Liver (tissue), 9 donors: ENCODE measurements around the gene PFN1. TPM values are rescaled to one million over a fixed set of nuclear protein-coding genes. Genes with fewer than 3 reads are reported as not detected.
A peak's percentile ranks its signal among the peaks of the same experiment; 100 is the strongest.

Source experiments
- DNase-seq: peaks from one replicate; pipeline ENCODE4 v3.0.0-alpha.2; 2017; ENCODE audit warnings: low spot score
- H3K27ac ChIP-seq, 2 donors: one replicate each; pipeline ENCODE4 v1.7.0; 2013; ENCODE audit warnings: inconsistent platforms in 2 of 2, low read length in 2 of 2, control low read depth in 1 of 2, low read depth in 1 of 2, mild to moderate bottlenecking in 1 of 2
- H3K27me3 ChIP-seq, 4 donors: one replicate each; pipeline versions ENCODE4 v1.6.1 to v1.7.0; 2013; ENCODE audit warnings: low read length in 3 of 4, inconsistent platforms in 1 of 4, mild to moderate bottlenecking in 1 of 4, moderate library complexity in 1 of 4; ENCODE audit not compliant: control insufficient read depth in 4 of 4, insufficient read depth in 4 of 4
- H3K36me3 ChIP-seq, 4 donors: one replicate each; pipeline versions ENCODE4 v1.6.1 to v1.7.0; 2013; ENCODE audit warnings: low read length in 3 of 4, mild to moderate bottlenecking in 3 of 4, low read depth in 1 of 4, moderate library complexity in 1 of 4; ENCODE audit not compliant: control insufficient read depth in 4 of 4, insufficient read depth in 3 of 4
- H3K4me1 ChIP-seq, 4 donors: one replicate each; pipeline versions ENCODE4 v1.6.1 to v1.7.0; 2013; ENCODE audit warnings: low read length in 3 of 4, mild to moderate bottlenecking in 3 of 4, moderate library complexity in 1 of 4; ENCODE audit not compliant: control insufficient read depth in 4 of 4, insufficient read depth in 4 of 4
- H3K4me3 ChIP-seq, 3 donors: one replicate each; pipeline versions ENCODE4 v1.6.1 to v1.7.0; 2013; ENCODE audit warnings: low read length in 3 of 3, control low read depth in 1 of 3, low read depth in 1 of 3, mild to moderate bottlenecking in 1 of 3
- H3K9ac ChIP-seq, 2 donors: one replicate each; pipeline ENCODE4 v1.7.0; 2013; ENCODE audit warnings: low read length in 2 of 2, mild to moderate bottlenecking in 2 of 2, moderate library complexity in 2 of 2, control low read depth in 1 of 2, low read depth in 1 of 2
- H3K9me3 ChIP-seq, 4 donors: one replicate each; pipeline versions ENCODE4 v1.6.1 to v1.7.0; 2013; ENCODE audit warnings: low read length in 3 of 4; ENCODE audit not compliant: control insufficient read depth in 4 of 4
- HNF4G ChIP-seq: IDR thresholded peaks from 2 replicates; pipeline ENCODE4 v1.6.1; 2016; ENCODE audit warnings: antibody characterized with exemption
- RAD21 ChIP-seq, 2 donors: IDR thresholded peaks; 2 replicates each; pipeline ENCODE4 v1.6.1; 2016; ENCODE audit warnings: antibody characterized with exemption in 2 of 2, mild to moderate bottlenecking in 2 of 2
- SP1 ChIP-seq: IDR thresholded peaks from 2 replicates; pipeline ENCODE4 v1.6.1; 2018; ENCODE audit warnings: antibody characterized with exemption, mild to moderate bottlenecking
- TAF1 ChIP-seq: conservative IDR thresholded peaks from 2 replicates; pipeline ENCODE4 v1.6.1; 2016; ENCODE audit warnings: antibody characterized with exemption, mild to moderate bottlenecking
- WGBS: extraction: QIAGEN DNeasy Blood & Tissue Kit; methylation state at CpG from one replicate; pipeline ENCODE4 v1.1.7; 2013; 5-methylcytosine and 5-hydroxymethylcytosine counted together
- polyA plus RNA-seq, 2 donors: library from polyadenylated mRNA; stranded (reverse) in 1 of 2; unstranded in 1 of 2; fragments of 200-250 nt in 1 of 2; fragments of >200 nt in 1 of 2; fragmentation: Nextera tagmentation in 1 of 2; extraction: Ambion mirVana in 1 of 2; gene quantifications; one replicate each; pipeline versions ENCODE4 v1.2.1 to v1.2.3, GENCODE V29; 2013 to 2015
- total RNA-seq, 2 donors: library from RNA; depleted of rRNA; stranded (reverse); fragments of >200 nt; gene quantifications; one replicate each; pipeline ENCODE4 v1.2.3, GENCODE V29; 2014
- TF ChIP-seq, protein P1 (sequence below): IDR thresholded peaks from 2 replicates; pipeline ENCODE4 v1.6.1; 2016; ENCODE audit warnings: antibody characterized with exemption, mild to moderate bottlenecking
- TF ChIP-seq, protein P2 (sequence below): IDR thresholded peaks from 2 replicates; pipeline ENCODE4 v1.6.1; 2016; ENCODE audit warnings: antibody characterized with exemption
- TF ChIP-seq, protein P3 (sequence below): fragments of 150-350 bp; IDR thresholded peaks from 2 replicates; pipeline ENCODE4 v1.5.1; 2017; ENCODE audit warnings: improper control_type of control experiment, low read depth, low read length; ENCODE audit not compliant: missing input control
- TF ChIP-seq, protein P4 (sequence below): IDR thresholded peaks from 2 replicates; pipeline ENCODE4 v1.6.1; 2016; ENCODE audit warnings: antibody characterized with exemption
- donor health status: healthy.
- donor health status: healthy.
- donor health status: healthy.
- donor health status: healthy.
- donor health status: healthy.

The PFN1 gene
- total and polyA plus RNA-seq, 4 donors: 150 to 672 (median 580) TPM

DNA sequence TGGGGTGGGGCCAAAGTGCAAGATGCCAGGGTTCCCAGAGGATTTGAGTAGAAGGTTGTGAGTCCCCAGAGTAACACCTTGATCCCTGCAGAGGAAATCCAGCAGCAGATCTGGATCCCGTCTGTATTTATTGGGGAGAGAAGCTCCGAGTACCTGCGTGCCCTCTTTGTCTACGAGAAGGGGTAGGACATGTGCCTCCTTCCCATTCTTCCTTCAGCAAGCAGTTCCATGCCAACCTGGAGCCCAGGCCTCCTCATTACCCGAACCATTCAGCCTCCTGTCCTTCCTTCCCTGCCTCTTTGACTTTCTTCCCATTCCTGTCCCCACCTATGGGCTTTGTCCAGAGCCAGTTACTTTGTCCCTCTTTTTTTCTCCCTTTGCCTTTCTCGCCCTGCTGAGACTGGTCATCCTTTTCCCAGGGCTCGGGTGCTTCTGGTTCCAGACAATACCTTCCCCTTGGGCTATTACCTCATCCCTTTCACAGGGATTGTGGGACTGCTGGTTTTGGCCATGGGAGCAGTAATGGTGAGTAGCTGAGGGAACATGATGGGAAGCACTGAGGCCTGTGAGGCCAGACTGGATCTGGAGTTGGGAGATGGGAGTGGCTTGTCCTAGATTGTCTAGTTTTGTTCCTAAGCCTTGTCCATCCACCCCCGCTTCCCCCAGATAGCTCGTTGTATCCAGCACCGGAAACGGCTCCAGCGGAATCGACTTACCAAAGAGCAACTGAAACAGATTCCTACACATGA lies 5.4 kb downstream of the PFN1 start:
- no peak overlapping the region for H3K4me3 ChIP-seq
- no peaks in the 10 kb centered on the region for H3K9me3 ChIP-seq
- H3K27ac ChIP-seq: no peak overlapping the region
- H3K9ac ChIP-seq: no peak overlapping the region
- 82% methylated on average over 13 of the region's 13 CpGs for WGBS
- peaks cover 6 to 28% (median 12%) of the 10 kb centered on the region in 4 donors for H3K36me3 ChIP-seq
- peaks cover 12 to 68% (median 52%) of the 10 kb centered on the region in 4 donors for H3K4me1 ChIP-seq
- no peak for DNase-seq
- H3K27me3 ChIP-seq: no peaks in the 10 kb centered on the region
- no peak for TF ChIP-seq RAD21 (IDR thresholded peaks at IDR 0.05)
- TF ChIP-seq, protein P1, sequence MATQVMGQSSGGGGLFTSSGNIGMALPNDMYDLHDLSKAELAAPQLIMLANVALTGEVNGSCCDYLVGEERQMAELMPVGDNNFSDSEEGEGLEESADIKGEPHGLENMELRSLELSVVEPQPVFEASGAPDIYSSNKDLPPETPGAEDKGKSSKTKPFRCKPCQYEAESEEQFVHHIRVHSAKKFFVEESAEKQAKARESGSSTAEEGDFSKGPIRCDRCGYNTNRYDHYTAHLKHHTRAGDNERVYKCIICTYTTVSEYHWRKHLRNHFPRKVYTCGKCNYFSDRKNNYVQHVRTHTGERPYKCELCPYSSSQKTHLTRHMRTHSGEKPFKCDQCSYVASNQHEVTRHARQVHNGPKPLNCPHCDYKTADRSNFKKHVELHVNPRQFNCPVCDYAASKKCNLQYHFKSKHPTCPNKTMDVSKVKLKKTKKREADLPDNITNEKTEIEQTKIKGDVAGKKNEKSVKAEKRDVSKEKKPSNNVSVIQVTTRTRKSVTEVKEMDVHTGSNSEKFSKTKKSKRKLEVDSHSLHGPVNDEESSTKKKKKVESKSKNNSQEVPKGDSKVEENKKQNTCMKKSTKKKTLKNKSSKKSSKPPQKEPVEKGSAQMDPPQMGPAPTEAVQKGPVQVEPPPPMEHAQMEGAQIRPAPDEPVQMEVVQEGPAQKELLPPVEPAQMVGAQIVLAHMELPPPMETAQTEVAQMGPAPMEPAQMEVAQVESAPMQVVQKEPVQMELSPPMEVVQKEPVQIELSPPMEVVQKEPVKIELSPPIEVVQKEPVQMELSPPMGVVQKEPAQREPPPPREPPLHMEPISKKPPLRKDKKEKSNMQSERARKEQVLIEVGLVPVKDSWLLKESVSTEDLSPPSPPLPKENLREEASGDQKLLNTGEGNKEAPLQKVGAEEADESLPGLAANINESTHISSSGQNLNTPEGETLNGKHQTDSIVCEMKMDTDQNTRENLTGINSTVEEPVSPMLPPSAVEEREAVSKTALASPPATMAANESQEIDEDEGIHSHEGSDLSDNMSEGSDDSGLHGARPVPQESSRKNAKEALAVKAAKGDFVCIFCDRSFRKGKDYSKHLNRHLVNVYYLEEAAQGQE: no peak
- TF ChIP-seq, protein P2, sequence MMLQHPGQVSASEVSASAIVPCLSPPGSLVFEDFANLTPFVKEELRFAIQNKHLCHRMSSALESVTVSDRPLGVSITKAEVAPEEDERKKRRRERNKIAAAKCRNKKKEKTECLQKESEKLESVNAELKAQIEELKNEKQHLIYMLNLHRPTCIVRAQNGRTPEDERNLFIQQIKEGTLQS: no peak

DNA sequence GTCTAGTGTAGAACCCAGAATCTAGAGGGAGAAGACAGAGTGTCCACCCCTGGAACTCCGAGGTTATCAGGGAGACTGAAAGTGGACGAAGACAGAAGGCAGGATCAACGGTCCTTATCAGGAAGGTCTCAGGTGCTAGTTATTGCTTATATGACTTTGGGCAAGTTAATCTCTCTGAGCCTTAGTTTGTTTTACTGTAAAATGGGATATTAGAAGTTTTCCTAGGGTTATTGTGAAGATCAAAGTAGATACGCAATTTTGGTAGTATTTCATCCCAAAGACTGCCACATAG lies 7.1 kb downstream of the PFN1 start:
- H3K27ac ChIP-seq: peak overlapping the region in 1 of 2 donors; percentile 90
- H3K27me3 ChIP-seq: no peaks in the 10 kb centered on the region
- TF ChIP-seq TAF1 (no peak), SP1 (no peak), HNF4G (no peak)
- TF ChIP-seq, protein P3, sequence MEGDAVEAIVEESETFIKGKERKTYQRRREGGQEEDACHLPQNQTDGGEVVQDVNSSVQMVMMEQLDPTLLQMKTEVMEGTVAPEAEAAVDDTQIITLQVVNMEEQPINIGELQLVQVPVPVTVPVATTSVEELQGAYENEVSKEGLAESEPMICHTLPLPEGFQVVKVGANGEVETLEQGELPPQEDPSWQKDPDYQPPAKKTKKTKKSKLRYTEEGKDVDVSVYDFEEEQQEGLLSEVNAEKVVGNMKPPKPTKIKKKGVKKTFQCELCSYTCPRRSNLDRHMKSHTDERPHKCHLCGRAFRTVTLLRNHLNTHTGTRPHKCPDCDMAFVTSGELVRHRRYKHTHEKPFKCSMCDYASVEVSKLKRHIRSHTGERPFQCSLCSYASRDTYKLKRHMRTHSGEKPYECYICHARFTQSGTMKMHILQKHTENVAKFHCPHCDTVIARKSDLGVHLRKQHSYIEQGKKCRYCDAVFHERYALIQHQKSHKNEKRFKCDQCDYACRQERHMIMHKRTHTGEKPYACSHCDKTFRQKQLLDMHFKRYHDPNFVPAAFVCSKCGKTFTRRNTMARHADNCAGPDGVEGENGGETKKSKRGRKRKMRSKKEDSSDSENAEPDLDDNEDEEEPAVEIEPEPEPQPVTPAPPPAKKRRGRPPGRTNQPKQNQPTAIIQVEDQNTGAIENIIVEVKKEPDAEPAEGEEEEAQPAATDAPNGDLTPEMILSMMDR: no peak
- TF ChIP-seq, protein P2: no peak
- TF ChIP-seq, protein P4, sequence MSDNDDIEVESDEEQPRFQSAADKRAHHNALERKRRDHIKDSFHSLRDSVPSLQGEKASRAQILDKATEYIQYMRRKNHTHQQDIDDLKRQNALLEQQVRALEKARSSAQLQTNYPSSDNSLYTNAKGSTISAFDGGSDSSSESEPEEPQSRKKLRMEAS: no peak
- peaks cover 9 to 60% (median 45%) of the 10 kb centered on the region in 4 donors for H3K4me1 ChIP-seq
- 32% methylated on average over 4 of the region's 4 CpGs for WGBS
- no peak for DNase-seq
- H3K4me3 ChIP-seq: peak overlapping the region; percentile 79 to 89 (median 83)
- no peaks in the 10 kb centered on the region for H3K9me3 ChIP-seq
- peak overlapping the region; percentile 80 to 93 for H3K9ac ChIP-seq
- peaks cover 6 to 31% (median 19%) of the 10 kb centered on the region in 4 donors for H3K36me3 ChIP-seq
